GM04504 (cell line): ENCODE results near the gene RHBDL1.
A peak's percentile ranks its signal among the peaks of the same experiment; 100 is the strongest.

Source experiments
- DNase-seq: peaks from one replicate; pipeline ENCODE4 v3.0.0-alpha.2; 2012; ENCODE audit warnings: low read depth

The RHBDL1 gene

DNA sequence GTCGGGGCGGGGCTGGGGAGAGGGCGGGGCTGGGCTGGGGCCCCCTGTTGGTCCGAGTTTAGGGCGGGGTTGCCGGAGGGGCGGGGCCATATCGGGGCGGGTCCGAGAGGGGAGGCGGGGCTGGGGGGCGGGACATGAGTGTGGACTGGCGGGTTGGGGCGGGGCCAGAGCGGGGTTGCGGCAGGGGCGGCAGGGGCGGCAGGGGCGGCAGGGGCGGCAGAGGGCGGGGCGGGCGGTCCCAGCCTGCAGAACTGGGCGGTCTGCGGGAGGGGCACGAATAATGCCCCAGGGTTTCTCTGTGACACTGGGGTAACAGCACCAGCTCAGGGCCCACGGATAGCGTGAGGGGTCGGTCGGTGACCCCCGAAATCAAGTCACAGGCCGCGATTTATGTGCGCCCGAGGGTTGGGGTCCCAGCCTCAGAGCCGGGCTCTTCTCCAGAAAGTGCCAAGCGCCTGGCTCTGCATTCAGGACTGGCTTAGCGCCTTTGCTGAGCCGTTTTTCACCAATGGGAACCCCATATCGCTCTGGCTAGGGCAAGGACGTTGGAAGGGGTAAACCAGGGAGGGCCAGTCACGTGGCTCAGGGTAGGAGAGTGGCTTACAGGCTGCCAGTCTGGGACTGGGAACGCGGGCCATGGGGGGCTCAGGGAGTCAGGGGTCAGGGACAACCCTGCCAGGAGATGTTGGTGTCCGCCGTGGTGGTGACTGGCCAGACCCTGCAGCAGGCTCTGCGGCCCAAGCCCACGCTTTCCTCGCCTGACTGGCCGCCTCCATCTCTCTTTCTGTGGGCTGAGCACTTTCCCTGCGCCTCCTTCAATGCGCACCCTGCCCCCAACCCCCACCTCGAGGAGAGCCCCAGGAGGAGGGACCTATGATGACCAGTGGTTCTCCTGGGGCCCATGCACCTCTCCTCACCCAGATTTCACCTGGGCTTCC is 38.1 kb upstream of the RHBDL1 start:
- DNase-seq, result peak; percentile 69

DNA sequence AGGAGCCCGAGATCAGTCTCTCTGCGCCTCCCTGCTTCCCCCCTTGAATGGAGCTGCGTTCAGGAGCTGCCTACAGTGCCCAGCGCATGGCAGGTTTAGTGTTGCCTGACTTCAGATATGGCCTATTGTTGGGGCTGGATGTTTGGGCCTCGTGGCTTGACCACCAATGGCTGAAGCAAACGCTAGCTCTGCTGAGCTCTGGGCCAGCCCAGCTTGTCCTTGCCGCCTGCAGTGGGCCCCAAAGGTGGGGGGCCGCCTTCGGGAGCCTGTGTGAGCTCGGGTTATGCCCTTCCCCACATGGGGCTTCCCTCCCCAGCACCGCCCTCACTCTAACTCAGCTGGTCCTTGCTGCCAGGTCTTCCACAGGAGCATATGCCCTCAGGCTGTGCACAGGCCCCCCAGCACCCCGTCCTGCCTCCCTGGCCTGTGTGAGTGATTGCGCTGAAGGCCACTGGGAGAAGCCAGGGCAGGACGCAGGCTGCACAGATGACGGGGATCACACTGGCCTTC is 37.4 kb upstream of the RHBDL1 start:
- no peak for DNase-seq

DNA sequence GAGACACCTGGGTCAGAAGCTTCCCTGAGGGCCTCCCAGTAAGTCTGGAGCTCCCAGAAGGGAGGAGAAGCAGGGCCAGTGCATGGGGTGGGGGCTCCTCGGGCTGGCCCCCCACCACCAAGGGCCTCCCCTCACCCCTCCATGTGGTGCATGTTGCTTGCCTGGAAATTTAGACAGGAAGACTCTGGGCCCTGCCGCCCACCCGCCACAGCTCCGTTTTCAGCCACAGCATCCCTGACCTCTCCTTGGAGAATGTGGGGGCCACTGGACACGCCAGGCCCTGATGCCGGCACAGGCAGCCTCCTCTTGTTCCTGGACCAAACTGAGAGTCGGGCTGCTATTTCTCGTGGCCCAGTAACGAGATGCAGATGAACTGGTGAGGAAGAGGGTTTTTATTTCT is 36.6 kb upstream of the RHBDL1 start:
- no peak for DNase-seq

DNA sequence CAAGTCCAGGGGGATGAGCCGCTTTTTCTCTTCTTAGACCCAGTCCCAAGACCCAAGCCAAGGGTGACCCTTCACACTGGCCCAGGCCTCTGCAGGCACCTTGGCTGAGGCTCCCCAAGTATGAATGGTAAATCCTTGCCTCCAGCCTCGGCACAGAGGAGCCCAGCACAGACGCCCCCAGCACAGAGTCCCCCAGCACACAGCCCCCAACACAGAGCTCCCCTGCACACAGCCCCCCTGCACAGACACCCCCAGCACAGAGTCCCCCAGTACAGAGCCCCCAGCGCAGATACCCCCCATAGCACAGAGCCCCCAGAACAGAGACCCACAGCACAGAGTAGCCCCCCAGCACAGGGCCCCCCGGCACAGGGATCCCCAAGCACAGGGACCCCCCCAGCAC is 34.9 kb upstream of the RHBDL1 start:
- no peak for DNase-seq

DNA sequence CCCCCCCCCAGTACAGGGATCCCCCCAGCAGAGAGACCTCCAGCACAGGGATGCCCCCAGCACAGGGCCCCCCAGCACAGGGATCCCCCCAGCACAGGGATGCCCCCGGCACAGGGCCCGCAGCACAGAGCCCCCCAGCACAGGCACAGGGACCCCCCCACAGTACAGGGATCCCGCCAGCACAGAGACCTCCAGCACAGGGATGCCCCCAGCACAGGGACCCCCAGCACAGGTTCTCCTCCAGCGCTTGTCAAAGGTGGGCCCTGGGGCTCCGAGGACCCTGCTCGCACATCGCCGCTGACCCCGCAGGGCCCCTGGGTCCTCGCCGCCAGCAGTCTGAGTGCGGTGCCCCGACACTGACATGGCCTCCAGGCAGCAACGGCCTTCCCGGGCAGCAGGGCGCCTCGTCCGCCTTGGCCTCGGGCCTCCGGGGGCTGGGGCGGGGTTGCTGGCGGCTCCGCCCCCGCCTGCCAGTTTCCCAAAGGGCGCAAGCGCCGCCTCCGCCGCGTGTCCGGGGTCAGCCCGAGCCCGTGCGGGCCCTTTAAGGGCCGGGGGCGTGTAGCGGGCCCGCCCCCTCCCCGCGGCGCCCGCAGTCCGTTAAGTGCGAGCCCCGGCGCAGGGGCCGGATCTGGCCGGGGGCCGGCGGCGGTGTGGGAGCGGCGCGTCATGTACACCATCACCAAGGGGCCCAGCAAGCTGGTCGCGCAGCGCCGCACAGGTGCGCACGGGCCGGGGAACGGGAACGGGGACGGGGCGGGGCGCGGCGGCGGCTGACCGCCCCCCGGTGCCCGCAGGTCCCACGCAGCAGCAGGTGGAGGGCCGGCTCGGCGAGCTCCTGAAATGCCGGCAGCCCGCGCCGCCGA is 33.9 kb upstream of the RHBDL1 start, which contains the start of gene MCRIP2:
TSS of gene MCRIP2 (plus strand) at position 503 of the 863 bp plus-strand sequence. CDS start at position 667, 164 bp downstream.
- peak; percentile 48 for DNase-seq

DNA sequence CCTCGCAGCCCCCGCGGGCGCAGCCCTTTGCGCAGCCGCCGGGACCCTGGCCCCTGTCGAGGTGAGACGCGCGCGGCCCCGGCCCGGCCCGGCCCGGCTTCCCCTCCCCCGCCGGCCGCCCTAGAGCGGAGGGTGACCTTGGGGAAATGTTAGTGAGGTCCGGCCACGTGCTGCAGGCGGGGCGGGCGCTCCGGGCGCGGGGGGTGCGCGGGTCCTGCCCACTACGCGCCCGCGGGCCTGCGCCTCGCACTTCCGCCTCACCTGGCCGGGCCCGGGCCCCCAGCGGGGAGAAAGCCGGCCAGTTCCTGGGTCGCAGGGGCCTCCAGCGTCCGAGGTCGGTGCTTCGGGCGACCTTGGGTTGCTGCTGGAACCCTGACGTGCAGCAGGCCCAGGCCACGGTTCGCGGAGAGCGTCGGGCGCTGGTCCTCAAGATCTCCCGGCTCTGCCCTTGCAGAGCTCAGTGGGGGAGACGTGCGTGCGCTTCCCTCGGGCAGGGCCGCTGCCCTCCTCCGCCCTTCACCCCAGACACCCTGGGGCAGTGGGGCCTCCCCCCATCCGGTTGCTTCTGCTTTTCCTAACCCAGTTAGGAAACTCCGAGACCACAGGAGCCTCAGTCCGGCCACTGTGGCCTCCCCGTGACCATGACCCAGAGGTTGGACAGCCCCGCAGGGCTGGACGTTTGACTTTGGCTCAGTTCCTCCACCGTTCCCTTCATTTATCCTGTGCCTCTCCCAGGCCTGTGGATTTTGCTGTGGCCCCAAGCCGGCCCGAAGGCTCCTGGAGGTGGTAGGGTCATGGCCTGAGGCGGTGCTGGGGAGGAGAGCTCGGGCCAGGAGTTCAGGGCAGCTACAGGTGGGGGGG is 33.1 kb upstream of the RHBDL1 start:
- no peak for DNase-seq

DNA sequence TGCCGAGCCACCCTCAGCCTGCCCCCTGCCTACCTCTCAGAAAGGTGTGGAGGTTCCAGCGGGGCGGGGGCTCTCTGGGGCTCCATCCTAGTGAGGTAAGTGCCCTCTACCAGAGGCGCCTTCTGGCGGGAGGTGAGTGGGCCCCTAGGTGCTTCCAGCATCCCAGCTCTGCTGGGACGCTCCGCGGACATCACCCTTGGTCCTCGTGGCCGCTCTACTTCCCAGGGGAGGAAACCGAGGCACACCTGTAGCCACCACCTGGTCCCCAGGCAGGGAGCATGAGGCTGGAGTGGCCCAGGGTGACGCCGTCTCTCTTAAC is 32.5 kb upstream of the RHBDL1 start:
- no peak for DNase-seq

DNA sequence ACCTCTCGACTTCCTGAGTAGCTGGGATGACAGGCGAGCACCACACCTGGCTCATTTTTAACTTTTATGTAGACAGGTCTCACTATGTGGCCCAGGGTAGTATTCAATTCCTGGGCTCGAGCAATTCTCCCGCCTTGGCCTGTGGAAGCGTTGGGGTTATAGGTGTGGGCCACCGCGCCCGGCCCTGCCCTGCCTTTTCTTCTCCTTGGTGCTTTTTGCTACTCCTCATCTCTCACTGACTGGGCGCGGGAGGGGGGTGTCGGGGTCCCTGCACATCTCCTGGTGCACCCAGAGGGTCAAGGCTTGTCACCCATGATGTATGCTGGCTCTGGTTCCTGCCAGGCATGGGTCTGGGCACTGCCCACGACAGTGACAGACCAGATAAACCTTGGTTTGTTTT is 30.9 kb upstream of the RHBDL1 start:
- DNase-seq, result no peak

DNA sequence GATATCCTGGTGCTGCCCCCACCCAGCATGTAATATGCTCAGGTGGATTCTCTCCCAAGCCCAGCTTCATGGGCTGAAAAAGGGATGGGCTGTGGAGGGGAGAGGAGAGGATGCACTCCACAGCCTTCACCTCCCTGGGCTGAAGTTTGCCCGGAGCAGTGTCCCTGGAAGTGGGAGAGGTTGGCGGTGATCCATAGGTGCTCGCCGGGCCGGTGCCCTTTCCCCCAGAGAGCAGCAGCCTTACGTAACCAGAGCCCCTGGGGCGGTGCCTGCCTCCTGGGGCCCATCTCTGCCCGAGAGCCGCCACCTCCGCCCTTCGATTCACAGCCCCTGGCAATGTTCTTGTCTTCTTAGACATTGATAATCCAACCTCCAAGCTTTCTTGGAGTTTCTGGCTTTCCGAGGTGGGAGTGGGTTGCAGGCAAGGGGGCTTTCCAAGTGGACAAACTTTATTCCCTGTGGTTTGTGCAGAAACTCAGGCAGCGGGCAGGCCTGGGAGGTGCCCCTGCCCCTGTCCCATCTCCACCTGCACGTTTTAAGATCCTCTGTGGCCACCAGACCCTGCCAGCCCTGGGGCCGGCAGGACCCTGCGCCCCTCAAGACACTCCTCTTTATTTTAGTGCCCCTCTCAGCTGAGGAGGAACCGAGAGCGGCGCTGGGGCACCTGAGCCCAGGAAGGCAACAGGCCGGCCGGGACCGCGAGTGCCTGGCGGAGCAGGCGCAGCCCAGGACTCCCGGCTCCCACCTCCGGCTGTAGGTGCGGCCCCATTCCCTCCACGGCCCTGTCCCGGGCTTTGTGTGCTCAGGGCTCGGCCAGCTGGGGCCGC is 29.4 kb upstream of the RHBDL1 start:
- DNase-seq, result no peak

DNA sequence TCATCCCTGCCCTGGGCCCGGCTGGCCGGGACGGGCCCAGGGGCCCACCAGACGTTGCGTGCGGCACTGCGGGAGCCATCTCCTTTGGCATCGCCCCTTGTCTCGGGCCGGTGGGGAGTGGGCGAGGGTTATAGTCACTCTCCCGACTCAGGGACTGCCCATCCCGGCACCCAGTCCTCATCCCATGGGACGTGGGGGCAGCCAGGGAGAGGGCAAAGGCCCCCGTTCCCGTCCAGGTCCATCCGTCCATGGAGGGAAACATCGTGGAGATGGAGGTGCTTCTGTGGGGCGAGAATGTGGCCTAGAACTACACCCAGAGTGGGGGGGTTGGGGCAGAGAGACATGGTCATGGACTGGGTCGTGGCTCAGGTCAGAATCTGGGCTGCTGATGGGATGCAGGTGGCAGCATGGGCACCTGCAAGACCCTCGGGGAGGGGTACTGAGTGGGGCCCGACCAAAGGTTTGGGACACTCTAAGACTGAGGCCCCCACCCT is 28.7 kb upstream of the RHBDL1 start:
- no peak for DNase-seq

DNA sequence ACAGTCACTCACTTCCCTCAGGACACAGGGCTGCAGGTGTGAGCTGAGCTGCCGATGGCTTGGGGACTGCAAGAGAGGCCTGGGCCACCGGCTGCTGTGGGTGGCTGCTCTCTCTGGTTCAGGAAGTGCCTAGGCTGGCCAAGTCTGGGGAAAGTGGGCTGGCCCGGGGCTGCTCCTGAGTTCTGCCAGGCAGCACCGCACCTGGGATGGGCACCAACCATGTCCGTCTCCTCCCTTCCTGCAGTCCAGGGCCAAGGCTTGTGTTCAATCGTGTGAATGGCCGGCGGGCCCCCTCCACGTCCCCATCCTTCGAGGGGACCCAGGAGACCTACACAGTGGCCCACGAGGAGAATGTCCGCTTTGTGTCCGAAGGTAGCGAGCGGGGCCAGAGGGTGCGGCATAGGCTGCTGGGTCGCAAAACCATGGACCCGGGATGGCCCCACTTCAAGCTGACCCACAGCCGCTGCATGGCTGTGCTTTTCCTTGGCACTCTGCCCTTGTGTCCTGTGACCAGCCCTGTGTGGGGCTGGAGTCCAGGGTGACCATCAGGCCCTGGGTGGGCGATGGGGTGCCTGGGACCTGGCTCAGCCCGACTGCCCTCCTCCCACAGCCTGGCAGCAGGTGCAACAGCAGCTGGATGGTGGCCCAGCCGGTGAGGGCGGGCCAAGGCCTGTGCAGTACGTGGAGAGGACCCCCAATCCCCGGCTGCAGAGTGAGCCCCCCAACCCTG is 28.1 kb upstream of the RHBDL1 start:
- DNase-seq, result no peak

DNA sequence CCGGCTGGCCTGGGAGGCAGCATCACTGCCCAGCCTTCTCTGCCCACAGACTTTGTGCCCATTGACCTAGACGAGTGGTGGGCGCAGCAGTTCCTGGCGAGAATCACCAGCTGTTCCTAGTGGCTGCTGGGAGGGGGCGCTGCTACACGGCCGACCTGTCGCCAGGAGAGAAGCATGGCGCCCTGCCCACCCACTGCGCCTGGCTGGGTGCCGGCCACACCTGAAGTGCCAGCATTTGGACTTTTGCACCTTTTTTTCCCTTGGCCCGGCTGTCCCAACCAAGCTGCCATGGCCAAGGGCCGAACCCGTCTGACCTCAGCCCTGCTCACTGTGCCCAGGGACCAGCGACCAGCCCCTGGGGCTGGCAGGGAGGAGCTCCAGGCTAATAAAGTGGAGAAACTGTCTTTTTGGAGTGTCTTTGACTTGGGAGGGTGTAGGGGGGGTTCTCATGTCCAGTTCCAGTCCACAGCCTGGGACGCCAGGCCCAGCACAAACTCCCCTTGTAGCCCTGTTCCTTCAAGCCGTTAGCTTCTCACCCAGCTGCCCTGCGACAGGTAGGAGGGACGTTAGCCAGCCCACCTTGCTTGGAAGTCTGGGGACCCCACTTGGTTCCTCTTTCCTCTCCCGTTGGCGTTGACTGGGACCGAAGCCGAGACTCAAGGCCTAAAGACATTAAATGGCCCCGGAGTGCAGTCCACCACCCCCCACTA is 27.2 kb upstream of the RHBDL1 start:
- no peak for DNase-seq

DNA sequence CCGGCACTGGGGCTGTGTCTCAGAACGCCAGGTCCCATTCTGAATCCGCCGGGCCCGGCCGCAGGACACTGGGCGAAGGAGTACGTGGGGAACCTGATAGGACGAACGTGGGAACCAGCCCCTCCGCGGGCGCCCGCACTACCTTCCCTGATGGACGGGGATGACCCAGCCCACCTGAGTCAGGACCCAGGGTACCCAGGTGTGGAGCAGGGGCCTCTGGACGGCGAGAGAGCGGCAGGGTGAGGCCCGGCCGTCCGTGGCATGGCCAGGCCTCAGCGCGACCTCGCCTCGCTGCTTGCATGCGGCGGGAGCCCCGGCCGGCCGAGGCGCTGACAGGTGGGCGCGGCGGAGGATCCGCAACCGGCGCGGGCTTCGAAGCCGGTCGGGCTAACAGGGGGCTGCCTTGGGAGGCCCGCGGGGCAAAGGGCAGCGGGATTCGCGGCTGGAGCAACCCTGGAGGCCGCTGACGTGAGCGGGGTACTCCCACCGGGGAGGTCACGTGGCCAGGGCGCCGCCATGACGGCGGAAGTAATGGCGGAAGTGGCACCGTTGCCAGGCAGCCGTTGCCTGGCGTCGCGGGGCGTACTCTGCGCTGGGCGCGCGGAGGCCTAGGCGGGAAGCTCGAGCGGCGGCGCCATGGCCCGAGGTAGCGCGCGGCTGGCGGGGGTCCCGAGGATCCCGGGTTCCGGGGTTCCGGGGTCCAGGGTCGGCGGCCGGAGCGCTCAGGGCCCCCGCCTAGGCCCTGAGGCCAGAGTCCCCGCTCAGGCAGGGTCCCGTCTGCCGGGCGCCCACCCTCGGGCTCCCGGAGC is 26.5 kb upstream of the RHBDL1 start, which contains the start of gene WDR90:
TSS of gene WDR90 (plus strand) at position 585 of the 809 bp plus-strand sequence. CDS start at position 637, 52 bp downstream.
- peak; percentile 77 for DNase-seq

DNA sequence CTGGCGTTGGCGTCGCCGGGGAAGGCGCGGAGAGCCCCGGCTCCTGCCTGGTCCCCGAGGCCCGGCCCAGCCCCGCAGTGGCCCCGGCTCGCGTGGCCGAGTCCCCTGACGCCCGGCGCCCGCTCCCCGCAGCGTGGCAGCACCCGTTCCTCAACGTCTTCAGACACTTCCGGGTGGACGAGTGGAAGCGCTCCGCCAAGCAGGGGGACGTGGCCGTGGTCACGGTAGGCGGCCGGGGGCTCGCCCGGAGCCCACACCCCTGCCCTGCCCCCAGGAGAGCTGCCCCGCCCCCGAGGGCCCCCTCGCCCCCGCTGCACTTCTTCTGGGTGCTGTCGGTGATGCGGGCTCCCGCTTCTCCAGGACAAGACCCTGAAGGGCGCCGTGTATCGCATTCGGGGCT is 25.8 kb upstream of the RHBDL1 start:
- DNase-seq, result no peak

DNA sequence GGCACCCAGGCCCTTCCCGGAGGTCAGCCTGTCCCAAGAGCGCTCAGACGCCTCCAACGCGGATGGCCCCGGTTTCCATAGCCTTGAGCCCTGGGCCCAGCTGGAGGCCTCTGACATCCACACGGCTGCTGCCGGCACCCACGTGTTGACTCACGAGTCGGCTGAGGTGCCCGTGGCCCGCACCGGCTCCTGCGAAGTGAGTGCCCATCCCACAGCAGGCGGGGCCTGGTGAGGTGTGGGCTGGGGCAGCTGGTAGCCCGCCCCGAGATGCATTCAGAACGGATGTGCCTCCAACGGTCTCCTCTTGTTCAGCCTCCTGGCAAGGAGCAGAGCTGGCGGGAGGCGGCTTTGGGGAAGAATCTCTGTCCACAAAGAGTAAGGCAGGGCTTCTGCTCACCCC is 23.6 kb upstream of the RHBDL1 start:
- DNase-seq, result no peak

DNA sequence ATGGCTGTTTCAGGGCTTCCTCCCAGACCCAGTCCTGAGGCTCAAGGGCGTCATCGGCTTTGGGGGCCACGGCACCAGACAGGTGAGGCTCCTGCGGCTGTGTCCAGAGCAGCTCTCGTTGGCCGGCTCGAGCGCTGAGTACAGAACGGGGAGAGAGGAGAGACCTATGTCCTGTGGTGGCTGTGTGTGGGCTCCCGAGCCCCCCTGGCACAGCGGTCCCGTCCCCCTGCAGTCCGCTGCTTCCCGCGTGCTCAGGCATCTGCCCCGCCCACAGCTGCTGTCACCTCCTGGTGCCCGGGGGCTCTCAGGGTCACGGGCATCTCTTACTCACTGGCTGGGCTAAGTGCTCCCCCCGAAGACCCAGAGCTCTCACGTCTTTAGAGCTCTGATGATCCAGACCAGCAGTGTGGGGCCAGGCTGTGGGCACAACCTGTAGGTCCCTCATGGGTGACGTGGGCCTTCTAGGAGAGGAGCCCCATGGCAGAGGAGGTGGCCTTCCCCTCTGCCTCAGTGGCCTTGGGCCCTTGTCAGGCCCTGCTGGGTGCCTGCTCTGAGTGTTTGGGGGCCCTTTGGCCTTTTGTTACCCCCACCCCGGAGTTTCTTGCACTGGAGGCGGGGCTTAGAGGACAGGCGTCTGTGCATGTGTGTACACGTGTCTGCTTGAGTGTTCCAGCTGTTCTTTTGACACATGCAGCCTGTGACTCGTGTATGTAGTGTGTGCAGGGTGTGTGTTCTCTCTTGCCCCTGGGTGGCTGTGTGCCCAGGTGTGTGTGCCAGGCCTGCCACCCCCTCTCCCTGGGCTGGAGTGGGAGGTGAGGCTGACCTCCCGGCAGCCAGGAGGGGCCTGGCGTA is 22.8 kb upstream of the RHBDL1 start:
- DNase-seq, result no peak

DNA sequence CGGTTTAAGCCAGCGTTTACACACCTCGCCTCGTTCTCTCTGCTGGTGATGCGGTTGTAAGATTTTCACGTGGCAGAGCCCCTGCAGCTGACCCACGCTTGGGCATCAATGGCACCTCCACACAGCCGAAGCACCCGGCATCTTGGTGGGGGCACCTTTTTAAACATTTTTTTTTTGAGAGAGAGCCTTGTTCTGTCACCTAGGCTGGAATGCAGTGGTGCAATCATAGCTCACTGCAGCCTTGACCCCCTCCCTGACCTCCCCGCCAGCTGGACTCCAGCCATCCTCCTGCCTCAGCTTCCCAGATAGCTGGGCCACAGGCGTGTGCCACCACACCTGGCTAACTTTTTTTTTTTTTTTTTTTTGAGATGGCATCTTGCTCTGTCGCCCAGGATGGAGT is 21.4 kb upstream of the RHBDL1 start:
- no peak for DNase-seq

DNA sequence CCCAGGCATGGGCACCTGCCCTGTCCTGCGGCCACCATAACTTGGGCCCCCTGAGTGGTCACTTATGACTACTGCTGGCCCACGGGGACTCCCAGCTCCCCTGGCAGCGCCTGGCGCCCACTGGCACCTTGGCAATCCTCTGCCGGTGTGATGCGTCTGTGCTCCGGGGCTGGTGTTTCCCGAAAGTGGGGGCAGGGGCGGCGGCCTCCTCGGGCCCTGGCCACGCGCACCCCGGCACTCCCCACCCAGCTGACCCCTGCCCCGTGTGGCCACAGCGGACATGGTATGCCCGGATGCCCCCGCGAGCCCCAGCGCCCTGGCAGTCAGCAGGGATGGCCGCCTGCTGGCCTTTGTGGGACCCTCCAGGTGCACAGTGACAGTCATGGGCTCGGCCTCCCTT is 18.0 kb upstream of the RHBDL1 start:
- no peak for DNase-seq
